ENCODE results near the gene RCAN3.
A peak's percentile ranks its signal among the peaks of the same experiment; 100 is the strongest.

RCAN3 gene

GRCh38 chr1:24551290-24551959 is 48.8 kb downstream of the RCAN3 start:
- DNase-seq (ENCODE audit: low read depth in 2 of 2): no peak

DNA sequence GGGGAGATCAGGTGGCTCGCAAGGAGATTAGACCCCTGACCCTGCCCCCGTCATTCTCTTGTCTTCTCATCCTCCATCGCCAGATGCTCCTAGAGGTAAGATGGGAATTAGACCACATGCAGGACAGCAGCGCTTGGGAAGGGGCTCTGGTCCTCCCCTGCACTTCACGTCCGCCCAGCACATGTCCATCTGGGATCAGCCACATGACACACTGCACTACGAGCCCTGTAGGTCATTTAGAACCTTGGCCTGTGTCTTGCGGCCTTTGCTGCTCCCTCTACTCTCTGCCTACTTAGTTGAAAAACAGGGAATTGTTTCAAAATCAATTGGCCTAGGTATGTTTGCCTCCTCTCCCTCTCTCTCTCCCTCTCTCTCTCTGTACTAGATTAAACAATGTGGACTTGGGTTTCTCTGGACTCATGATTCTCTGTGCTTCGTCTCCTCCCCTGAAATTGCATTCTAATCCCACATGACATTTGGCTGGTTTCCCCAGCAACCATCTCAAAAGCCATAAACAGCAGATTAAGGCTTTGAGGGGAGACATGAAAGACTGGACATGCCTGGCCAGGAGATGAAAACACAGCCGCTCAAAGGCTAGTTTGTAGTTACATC is 49.4 kb downstream of the RCAN3 start:
- DNase-seq (ENCODE audit: low read depth in 2 of 2): no peak

DNA sequence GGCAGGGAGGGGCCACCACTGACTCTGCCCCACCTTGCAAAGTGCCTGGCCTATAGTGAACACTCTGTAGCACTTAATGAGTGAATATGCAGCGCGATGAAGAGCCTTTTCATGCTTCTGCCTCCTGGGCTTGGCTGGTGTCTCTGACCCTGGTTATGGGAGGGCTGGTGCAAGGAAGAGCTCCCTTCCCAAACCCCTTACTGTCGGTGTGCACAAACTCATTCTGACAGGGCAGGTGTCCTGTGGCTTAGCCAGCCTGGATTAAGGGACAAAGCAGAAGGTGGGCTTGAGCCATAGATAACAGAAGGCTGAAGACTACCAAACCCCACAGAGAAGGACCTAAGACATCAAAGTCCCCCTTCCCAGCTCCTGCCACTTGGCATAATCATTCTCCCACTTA is 51.3 kb downstream of the RCAN3 start:
- no peak for DNase-seq (ENCODE audit: low read depth in 2 of 2)

GRCh38 chr1:24554714-24555113 is 52.1 kb downstream of the RCAN3 start:
- DNase-seq (ENCODE audit: low read depth in 2 of 2): no peak

GRCh38 chr1:24555591-24556413 is 53.2 kb downstream of the RCAN3 start, which contains the start of gene NCMAP:
NCMAP (plus strand) TSS chr1:24556087; CDS start chr1:24595431, 39,344 bp downstream.
- peak in 1 of 2 donors; percentile 47 for DNase-seq (ENCODE audit: low read depth in 2 of 2)

GRCh38 chr1:24556414-24556795 is 53.8 kb downstream of the RCAN3 start:
- DNase-seq (ENCODE audit: low read depth in 2 of 2): no peak

DNA sequence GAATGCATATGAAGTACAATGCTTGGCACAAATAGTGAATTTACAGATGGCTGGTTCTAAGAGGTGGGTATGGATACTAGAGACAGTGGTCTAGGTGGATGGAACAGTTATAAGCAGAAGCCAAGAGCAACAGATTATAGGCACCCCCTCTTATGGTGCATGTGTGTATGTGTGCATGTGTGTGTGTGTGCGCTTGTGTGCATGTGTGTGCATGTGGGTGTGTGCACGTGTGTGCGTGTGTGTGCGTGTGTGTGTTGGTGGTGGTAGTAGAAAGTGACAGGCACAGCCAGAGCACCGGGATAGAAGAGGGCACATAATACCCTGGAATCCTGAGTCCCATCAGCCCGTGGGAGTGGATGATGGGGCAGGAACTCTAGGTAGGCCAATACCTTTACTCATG is 54.6 kb downstream of the RCAN3 start:
- no peak for DNase-seq (ENCODE audit: low read depth in 2 of 2)

DNA sequence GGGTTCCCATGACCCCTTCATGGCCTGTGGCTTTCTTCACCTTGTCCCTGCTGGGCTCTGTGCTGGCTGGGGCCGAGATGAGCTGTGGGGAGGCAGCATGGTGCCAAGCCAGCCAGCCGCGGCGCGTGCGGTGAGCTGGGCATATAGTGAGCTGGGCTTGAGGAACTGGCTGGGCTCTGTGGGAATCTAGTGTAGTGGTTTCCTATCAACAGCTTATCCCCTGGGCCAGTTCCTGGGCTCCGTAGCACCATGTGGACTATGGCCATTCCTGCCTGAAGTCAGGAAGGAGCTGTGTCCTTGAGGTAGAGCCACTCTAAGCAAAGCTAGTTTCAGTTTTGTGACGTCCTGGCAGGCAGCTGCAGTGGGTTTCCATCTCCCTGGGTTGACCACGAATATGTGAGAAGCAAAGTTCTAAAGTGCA is 55.1 kb downstream of the RCAN3 start:
- no peak for DNase-seq (ENCODE audit: low read depth in 2 of 2)

GRCh38 chr1:24558455-24558854 is 55.8 kb downstream of the RCAN3 start:
- no peak for DNase-seq (ENCODE audit: low read depth in 2 of 2)

GRCh38 chr1:24558902-24559791 is 56.5 kb downstream of the RCAN3 start:
- DNase-seq (ENCODE audit: low read depth in 2 of 2): no peak

GRCh38 chr1:24560361-24560760 is 57.7 kb downstream of the RCAN3 start:
- DNase-seq (ENCODE audit: low read depth in 2 of 2): no peak

DNA sequence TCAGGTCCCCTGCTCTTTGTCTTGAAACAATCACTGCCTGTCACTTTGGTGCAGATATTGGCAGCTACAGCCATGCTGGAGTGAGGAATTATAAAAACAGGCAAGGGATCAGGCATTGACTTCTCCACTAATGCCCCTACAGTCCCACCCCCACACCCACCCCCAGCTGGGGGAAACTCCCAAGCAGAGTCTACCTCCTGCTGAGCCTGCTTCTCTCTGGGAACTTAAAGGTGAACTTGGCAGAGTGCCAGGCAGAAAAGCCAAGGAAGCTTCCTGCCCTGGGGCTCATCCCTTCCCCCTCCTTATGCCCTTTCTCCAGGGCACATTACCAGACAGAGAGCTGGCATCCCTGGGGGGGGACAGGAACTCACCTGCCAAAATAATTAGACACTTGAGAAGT is 60.0 kb downstream of the RCAN3 start:
- DNase-seq (ENCODE audit: low read depth in 2 of 2): no peak

DNA sequence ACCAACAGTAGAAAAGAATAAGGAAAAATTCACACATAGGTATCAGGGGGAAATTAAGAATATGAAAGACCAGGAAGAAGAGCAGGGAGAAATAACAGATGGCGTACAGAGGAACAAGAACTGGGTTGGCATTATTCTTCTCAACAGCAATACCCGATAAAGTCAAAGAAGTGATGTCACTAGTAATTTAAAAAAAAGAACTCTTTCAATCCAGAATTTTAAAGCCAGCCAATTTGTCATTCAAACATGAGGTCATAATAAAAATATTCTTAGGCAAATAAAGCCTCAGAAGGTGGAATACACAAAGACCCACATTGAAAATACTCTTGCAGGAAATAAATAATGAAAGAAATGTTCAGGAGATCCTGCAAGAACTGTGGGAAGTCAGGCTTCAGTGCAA is 62.1 kb downstream of the RCAN3 start:
- DNase-seq (ENCODE audit: low read depth in 2 of 2): no peak

DNA sequence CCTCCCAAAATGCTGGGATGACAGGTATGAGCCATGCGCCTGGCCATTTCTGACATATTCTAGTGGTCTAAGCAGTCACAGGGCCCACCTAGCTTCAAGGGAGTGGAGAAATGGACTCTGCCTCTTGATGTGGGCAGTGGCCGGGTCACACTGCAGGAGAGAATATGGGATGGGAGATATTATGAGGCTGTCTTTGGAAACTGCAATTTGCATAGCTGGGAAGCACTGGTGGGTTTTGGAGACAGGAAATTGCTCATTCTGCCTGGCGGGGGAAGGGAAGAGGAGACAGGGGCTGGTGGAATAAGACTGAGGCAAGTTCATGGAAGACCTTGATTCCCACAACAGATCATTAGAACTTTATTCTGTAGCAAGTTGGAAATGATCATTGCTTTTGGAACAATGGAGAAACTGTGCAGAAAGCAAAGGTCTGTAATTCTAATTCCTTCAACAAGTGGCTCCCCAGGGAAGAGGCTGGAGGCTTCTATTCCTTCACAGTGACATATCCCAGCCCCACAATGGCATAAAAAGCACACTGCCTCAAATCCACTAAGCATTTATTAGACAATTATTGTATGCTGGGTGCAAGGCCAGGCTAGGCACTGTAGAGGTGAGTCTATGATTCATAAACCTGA is 63.7 kb downstream of the RCAN3 start:
- no peak for DNase-seq (ENCODE audit: low read depth in 2 of 2)

- no peak for DNase-seq (ENCODE audit: low read depth in 2 of 2)
These were observed 65.3 kb downstream of the RCAN3 start for GRCh38 chr1:24567792-24568388.

GRCh38 chr1:24568475-24568874 is 65.8 kb downstream of the RCAN3 start:
- no peak for DNase-seq (ENCODE audit: low read depth in 2 of 2)

GRCh38 chr1:24570265-24571125 is 67.9 kb downstream of the RCAN3 start:
- no peak for DNase-seq (ENCODE audit: low read depth in 2 of 2)

DNA sequence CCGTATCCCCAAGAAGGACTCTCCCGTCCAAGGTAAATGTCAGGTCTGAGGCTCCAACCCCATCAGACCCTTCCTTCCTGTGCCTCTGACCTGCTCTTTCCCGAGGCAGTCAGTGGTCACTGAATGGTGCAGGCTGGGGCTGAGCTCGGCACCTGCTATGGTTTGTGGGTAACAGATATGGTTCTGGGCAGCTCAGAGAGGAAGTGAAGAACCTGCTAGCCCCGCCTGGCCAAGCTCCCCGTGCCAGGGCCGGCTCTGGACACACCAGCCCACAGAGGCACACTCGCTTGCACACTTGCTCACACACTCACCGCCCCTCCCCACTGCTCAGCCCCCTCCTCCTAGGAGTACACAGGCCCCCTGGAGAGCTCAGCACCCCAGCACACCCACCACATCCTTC is 69.7 kb downstream of the RCAN3 start:
- no peak for DNase-seq (ENCODE audit: low read depth in 2 of 2)

- DNase-seq (ENCODE audit: low read depth in 2 of 2): no peak
These were observed 73.4 kb downstream of the RCAN3 start for GRCh38 chr1:24575905-24576587.

All from stimulated activated CD8-positive, alpha-beta memory T cell treated with anti-CD3 and anti-CD28 coated beads, Interleukin-7, amount 100 ng/mL, for 4 hours (primary cell).